Spinal cord (tissue), 10 donors: ENCODE results near the gene MTA3. TPM values are rescaled to one million over a fixed set of nuclear protein-coding genes. Genes with fewer than 3 reads are reported as not detected.

Experiments used
- DNase-seq, 6 donors: peaks; one replicate each; pipeline versions ENCODE4 v3.0.0 to v3.0.0-alpha.2; 2013 to 2015; ENCODE audit warnings: low spot score in 6 of 6, low read depth in 4 of 6
- H3K27ac ChIP-seq: one replicate; pipeline ENCODE4 v1.5.1; 2013; ENCODE audit warnings: low read depth, low read length, control low read depth
- H3K27me3 ChIP-seq: one replicate; pipeline ENCODE4 v1.6.1; 2013; ENCODE audit warnings: low read length; ENCODE audit not compliant: control insufficient read depth, insufficient read depth
- H3K36me3 ChIP-seq: one replicate; pipeline ENCODE4 v1.6.1; 2013; ENCODE audit warnings: low read length; ENCODE audit not compliant: control insufficient read depth, insufficient read depth
- H3K4me1 ChIP-seq: one replicate; pipeline ENCODE4 v1.6.1; 2013; ENCODE audit warnings: low read length; ENCODE audit not compliant: control insufficient read depth, insufficient read depth
- H3K4me3 ChIP-seq: one replicate; pipeline ENCODE4 v1.5.1; 2013; ENCODE audit warnings: low read depth, low read length, control low read depth
- H3K9me3 ChIP-seq: one replicate; pipeline ENCODE4 v1.6.1; 2013; ENCODE audit warnings: low read length; ENCODE audit not compliant: control insufficient read depth, insufficient read depth
- WGBS: methylation state at CpG from one replicate; pipeline ENCODE4 v1.1.5; 2013; ENCODE audit warnings: missing lambda C conversion rate; ENCODE audit not compliant: insufficient coverage; 5-methylcytosine and 5-hydroxymethylcytosine counted together
- polyA plus RNA-seq, 2 donors: library from polyadenylated mRNA; unstranded; fragments of 120-200 nt; gene quantifications; one replicate each; pipeline ENCODE4 v1.2.1, GENCODE V29; 2013; ENCODE audit not compliant: insufficient read length in 2 of 2
- total RNA-seq, 2 donors: library from RNA; depleted of rRNA in 1 of 2; stranded (reverse); fragments of 120-200 nt in 1 of 2; fragments of >200 nt in 1 of 2; gene quantifications; one replicate each; pipeline versions ENCODE4 v1.2.3 to v1.2.4, GENCODE V29; 2013 to 2014
- donor health status: healthy.

MTA3 gene
- total and polyA plus RNA-seq, 4 donors, result 42.1 to 54.8 (median 52.7) TPM

GRCh38 chr2:42784204-42784880 lies 215.9 kb downstream of the MTA3 start:
- no peaks in the 10 kb centered on the region for H3K27me3 ChIP-seq
- H3K9me3 ChIP-seq, result no peaks in the 10 kb centered on the region
- no peak for DNase-seq

DNA sequence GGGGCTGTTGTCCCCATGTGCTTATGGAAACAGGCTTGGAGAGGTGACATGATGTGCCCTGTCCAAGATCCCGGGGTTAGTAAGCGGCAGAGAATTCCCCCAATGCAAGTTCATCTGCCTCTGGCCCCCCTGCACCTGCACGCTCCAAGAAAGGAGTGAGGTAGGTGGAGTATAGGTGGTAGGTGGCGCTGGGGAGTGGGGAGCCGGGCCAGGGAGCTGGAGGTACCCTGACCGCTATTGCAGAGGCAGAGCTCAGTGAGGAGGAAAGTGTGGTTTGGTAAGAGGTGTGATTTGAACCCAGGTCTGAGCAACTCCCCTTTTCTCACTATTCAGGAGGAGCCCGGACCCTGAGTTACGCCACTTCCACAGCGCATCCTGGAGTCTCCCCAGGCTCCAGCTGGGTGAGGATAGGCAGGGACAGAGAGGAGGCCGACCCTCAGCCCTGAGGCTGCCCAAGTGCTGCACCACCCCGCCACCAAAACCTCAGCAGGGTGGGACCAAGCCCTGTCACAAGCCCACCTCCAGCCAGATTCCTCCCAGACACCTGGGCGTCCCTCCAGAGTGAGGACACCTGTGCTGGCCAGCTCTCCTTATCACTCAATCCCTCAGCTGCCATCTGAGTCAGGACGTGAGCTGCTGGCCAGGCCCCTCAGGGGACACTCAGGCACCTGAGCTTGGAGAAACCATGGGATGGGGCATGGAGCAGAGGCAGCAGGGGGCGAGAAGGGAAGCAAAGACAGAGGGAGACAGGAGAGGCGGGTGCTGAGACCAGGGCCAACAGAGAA lies 218.3 kb downstream of the MTA3 start:
- Histone ChIP-seq H3K9me3 (no peaks in the 10 kb centered on the region), H3K36me3 (peaks cover 25% of the 10 kb centered on the region), H3K4me3 (no peak overlapping the region), H3K27ac (no peak overlapping the region), H3K4me1 (peaks cover 13% of the 10 kb centered on the region), H3K27me3 (peaks cover 11% of the 10 kb centered on the region)
- DNase-seq, result no peak
- WGBS, result 89% methylated on average over 12 of the region's 15 CpGs

More at GRCh38 chr2:42784204-42784880, 215.9 kb downstream of the MTA3 start:
- Histone ChIP-seq H3K36me3 (peaks cover 25% of the 10 kb centered on the region), H3K4me3 (no peak overlapping the region), H3K27ac (no peak overlapping the region), H3K4me1 (peaks cover 1% of the 10 kb centered on the region)
- 100% methylated on average over 1 of the region's 7 CpGs for WGBS

DNA sequence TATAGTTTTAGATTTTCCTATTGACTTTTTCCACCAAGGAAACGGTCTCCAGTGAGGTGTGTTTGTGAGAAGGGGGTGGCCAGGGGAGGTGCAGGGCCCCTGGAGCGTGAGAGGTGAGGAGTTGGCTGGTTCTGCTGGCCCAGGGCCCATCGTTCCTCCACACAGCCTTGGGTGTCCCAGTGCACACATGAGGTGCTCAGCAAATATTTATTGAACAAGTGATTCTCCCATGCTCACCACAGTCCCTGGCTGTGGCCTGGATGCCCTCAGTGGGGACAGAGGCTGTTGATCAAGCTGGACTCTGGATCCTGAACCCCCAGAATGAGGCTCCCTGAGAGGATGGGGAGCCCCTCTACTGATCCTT lies 219.0 kb downstream of the MTA3 start:
- peaks cover 25% of the 10 kb centered on the region for H3K36me3 ChIP-seq
- H3K27ac ChIP-seq, result no peak overlapping the region
- no peak for DNase-seq
- peaks cover 15% of the 10 kb centered on the region for H3K27me3 ChIP-seq
- no peaks in the 10 kb centered on the region for H3K9me3 ChIP-seq
- H3K4me1 ChIP-seq, result peaks cover 19% of the 10 kb centered on the region
- H3K4me3 ChIP-seq, result no peak overlapping the region
- 82% methylated on average over 2 of the region's 3 CpGs for WGBS

DNA sequence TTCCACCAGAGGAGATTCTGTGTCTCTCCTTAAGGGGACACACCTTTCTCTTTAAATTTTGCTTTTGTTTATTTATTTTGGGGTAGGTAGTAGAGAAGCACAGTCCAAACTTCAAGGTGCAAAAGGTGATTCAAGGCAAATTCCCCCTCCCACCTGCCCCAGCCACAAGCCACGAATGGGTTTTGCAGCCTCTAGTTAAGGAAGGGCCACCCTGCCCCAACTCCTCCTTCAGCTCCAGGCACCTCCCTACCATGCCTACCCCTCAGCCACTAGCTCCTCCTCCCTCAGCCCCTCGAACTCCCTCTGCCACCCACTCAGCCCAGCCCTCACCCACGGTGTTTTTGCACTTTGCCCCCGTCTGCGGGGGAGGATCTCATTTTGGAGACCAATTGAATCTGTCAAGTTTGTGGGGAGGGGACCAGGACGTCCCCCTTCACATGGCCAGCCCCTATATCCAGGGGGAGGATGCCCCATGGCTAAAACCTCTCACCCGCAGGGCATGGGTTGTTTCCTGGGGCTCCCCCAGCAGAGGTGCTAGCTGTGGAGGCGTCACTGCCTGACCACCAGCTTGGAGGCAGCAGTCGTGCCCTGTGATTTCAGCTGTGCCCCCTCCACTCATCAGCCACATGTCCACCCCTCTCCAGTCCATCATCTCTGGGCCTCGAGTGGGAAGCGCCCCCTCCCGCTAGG lies 219.5 kb downstream of the MTA3 start:
- Histone ChIP-seq H3K4me1 (peaks cover 23% of the 10 kb centered on the region), H3K9me3 (no peaks in the 10 kb centered on the region), H3K27me3 (peaks cover 15% of the 10 kb centered on the region), H3K4me3 (no peak overlapping the region), H3K27ac (no peak overlapping the region), H3K36me3 (peaks cover 25% of the 10 kb centered on the region)
- 80% methylated on average over 9 of the region's 12 CpGs for WGBS
- DNase-seq, result no peak

- 91% methylated on average over 8 of the region's 9 CpGs for WGBS
- peaks cover 15% of the 10 kb centered on the region for H3K27me3 ChIP-seq
- peaks cover 27% of the 10 kb centered on the region for H3K4me1 ChIP-seq
- H3K27ac ChIP-seq, result no peak overlapping the region
- no peaks in the 10 kb centered on the region for H3K9me3 ChIP-seq
- H3K36me3 ChIP-seq, result peaks cover 21% of the 10 kb centered on the region
- DNase-seq, result no peak
- H3K4me3 ChIP-seq, result no peak overlapping the region
These were observed 220.0 kb downstream of the MTA3 start for GRCh38 chr2:42788478-42788793.

- Histone ChIP-seq H3K4me3 (no peak overlapping the region), H3K27me3 (peaks cover 15% of the 10 kb centered on the region), H3K36me3 (peaks cover 18% of the 10 kb centered on the region), H3K9me3 (no peaks in the 10 kb centered on the region), H3K4me1 (peaks cover 28% of the 10 kb centered on the region), H3K27ac (no peak overlapping the region)
- no peak for DNase-seq
- WGBS, result 38% methylated on average over 1 of the region's 4 CpGs
These were observed 220.4 kb downstream of the MTA3 start for GRCh38 chr2:42788882-42789281.

DNA sequence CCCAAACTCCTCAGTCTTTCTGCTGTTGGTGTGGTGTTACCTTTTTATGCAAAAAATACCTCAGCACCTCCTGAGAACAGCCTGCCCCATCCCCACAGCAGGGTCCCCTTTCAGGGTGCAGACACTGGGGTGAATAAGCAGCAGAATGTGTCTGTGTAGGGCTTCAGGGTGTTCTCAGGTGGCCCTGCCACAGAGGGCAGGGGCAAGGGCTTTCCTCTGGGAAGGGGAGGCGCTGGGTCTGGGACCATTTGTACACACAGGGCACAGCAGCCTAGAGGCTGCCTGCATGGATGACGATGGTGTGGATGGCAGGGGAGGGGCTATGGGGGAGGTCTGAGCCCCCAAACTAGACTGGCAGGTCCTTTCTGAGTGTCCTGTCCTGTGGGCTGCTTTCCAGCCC lies 221.3 kb downstream of the MTA3 start:
- DNase-seq, result no peak
- H3K4me1 ChIP-seq, result peaks cover 28% of the 10 kb centered on the region
- no peak overlapping the region for H3K27ac ChIP-seq
- H3K36me3 ChIP-seq, result peaks cover 18% of the 10 kb centered on the region
- no peak overlapping the region for H3K4me3 ChIP-seq
- WGBS, result 89% methylated on average over 2 of the region's 2 CpGs
- no peaks in the 10 kb centered on the region for H3K9me3 ChIP-seq
- H3K27me3 ChIP-seq, result peaks cover 15% of the 10 kb centered on the region

DNA sequence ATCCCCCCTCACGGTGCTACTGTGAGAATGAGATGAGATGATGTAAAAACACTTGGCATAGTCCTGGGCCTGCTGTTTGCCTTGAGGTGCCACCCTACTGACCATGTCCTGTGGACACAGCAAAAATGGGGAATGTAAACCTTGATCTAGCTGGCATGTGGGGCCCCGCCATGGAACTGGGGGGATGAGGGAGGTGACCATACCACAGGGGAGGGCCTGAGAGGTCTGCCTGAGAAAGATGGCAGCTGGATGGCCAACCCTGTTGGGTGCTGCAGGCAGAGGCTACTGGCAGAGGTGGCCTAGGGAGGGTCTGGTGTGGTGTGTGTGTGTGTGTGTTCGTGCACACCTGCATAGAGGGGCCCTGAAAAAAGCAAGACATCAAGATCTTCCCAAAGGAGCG lies 223.2 kb downstream of the MTA3 start:
- Histone ChIP-seq H3K27me3 (peaks cover 15% of the 10 kb centered on the region), H3K36me3 (peaks cover 17% of the 10 kb centered on the region), H3K27ac (peak overlapping the region; percentile 76), H3K9me3 (no peaks in the 10 kb centered on the region), H3K4me1 (peaks cover 28% of the 10 kb centered on the region), H3K4me3 (peak overlapping the region; percentile 53)
- DNase-seq, result no peak
- 96% methylated on average over 2 of the region's 4 CpGs for whole genome bisulfite sequencing

- H3K4me1 ChIP-seq, result peaks cover 28% of the 10 kb centered on the region
- H3K27me3 ChIP-seq, result peaks cover 15% of the 10 kb centered on the region
- H3K36me3 ChIP-seq, result peaks cover 11% of the 10 kb centered on the region
- H3K9me3 ChIP-seq, result no peaks in the 10 kb centered on the region
- H3K27ac ChIP-seq, result peak overlapping the region; percentile 76
- 24% methylated on average over 17 of the region's 18 CpGs for WGBS
- DNase-seq, result peak in 1 of 6 donors; percentile 19
- peak overlapping the region; percentile 53 for H3K4me3 ChIP-seq
These were observed 223.7 kb downstream of the MTA3 start for GRCh38 chr2:42792087-42792582.
